Activated T-helper 17 cell treated with anti-CD3 and anti-CD28 coated beads, Interleukin-2, amount 50 U/mL, for 72 hours (primary cell): ENCODE measurements around the gene NINL. TPM values are rescaled to one million over a fixed set of nuclear protein-coding genes. Genes with fewer than 3 reads are reported as not detected.
"Not testable (repeated sequence)": the region's sequence is repeated elsewhere in the genome, so short reads cannot be mapped to it uniquely, and the experiment has no call there.

ENCODE experiments used
- ATAC-seq: fragments of 150-1000 bp; cut with Tn5 transposase; replicated peaks from 2 replicates; pipeline ENCODE4 v1.10.0; 2021; ENCODE audit warnings: mild to moderate bottlenecking, moderate library complexity
- H3K27ac Mint-ChIP-seq: one replicate; pipeline ENCODE4 v1.8.0; 2022; ENCODE audit warnings: mixed read lengths
- H3K27me3 Mint-ChIP-seq: one replicate; pipeline ENCODE4 v1.8.0; 2022; ENCODE audit warnings: mixed read lengths
- H3K36me3 Mint-ChIP-seq: one replicate; pipeline ENCODE4 v1.8.0; 2022; ENCODE audit warnings: low read depth, mild to moderate bottlenecking, mixed read lengths
- H3K4me1 Mint-ChIP-seq: one replicate; pipeline ENCODE4 v1.8.0; 2022; ENCODE audit warnings: mixed read lengths
- H3K4me3 Mint-ChIP-seq: one replicate; pipeline ENCODE4 v1.8.0; 2022; ENCODE audit warnings: mild to moderate bottlenecking, mixed read lengths
- H3K9me3 Mint-ChIP-seq: one replicate; pipeline ENCODE4 v1.8.0; 2022; ENCODE audit warnings: mixed read lengths
- total RNA-seq, 2 donors: library from RNA; stranded (reverse); gene quantifications; one replicate each; pipeline ENCODE4 v1.2.3, GENCODE V29; 2022

The NINL gene
- total RNA-seq, 2 donors from 2014 or later = 1.7 to 4.6 TPM

- H3K27me3 Mint-ChIP-seq = no peaks in the 10 kb centered on the region
- H3K36me3 Mint-ChIP-seq = no peaks in the 10 kb centered on the region
- ATAC-seq = no peak
- H3K4me3 Mint-ChIP-seq = no peak overlapping the region
- no peak overlapping the region for H3K27ac Mint-ChIP-seq
- no peaks in the 10 kb centered on the region for H3K9me3 Mint-ChIP-seq
- H3K4me1 Mint-ChIP-seq = no peaks in the 10 kb centered on the region
Measured at GRCh38 chr20:25579081-25579770, 6.1 kb downstream of the NINL start.

GRCh38 chr20:25576783-25577530 lies 8.4 kb downstream of the NINL start:
- Mint-ChIP-seq H3K36me3 (no peaks in the 10 kb centered on the region), H3K9me3 (no peaks in the 10 kb centered on the region), H3K27ac (no peak overlapping the region), H3K27me3 (no peaks in the 10 kb centered on the region), H3K4me1 (no peaks in the 10 kb centered on the region), H3K4me3 (no peak overlapping the region)
- ATAC-seq = no peak

- Mint-ChIP-seq H3K27me3 (no peaks in the 10 kb centered on the region), H3K4me1 (no peaks in the 10 kb centered on the region), H3K36me3 (no peaks in the 10 kb centered on the region), H3K27ac (no peak overlapping the region), H3K9me3 (no peaks in the 10 kb centered on the region), H3K4me3 (no peak overlapping the region)
- no peak for ATAC-seq
Measured at GRCh38 chr20:25574411-25574810, 10.9 kb downstream of the NINL start.

- no peaks in the 10 kb centered on the region for H3K9me3 Mint-ChIP-seq
- H3K27me3 Mint-ChIP-seq = no peaks in the 10 kb centered on the region
- H3K4me3 Mint-ChIP-seq = no peak overlapping the region
- no peak for ATAC-seq
- no peaks in the 10 kb centered on the region for H3K4me1 Mint-ChIP-seq
- no peak overlapping the region for H3K27ac Mint-ChIP-seq
- H3K36me3 Mint-ChIP-seq = no peaks in the 10 kb centered on the region
Measured at GRCh38 chr20:25573288-25574251, 11.8 kb downstream of the NINL start.

- H3K27ac Mint-ChIP-seq = no peak overlapping the region
Measured at GRCh38 chr20:25571817-25572216, 13.5 kb downstream of the NINL start.

GRCh38 chr20:25571240-25571639 lies 14.1 kb downstream of the NINL start:
- H3K27ac Mint-ChIP-seq = no peak overlapping the region
- no peaks in the 10 kb centered on the region for H3K9me3 Mint-ChIP-seq
- ATAC-seq = no peak
- no peaks in the 10 kb centered on the region for H3K36me3 Mint-ChIP-seq
- no peaks in the 10 kb centered on the region for H3K27me3 Mint-ChIP-seq
- no peak overlapping the region for H3K4me3 Mint-ChIP-seq
- peaks cover 5% of the 10 kb centered on the region for H3K4me1 Mint-ChIP-seq

More at GRCh38 chr20:25571817-25572216, 13.5 kb downstream of the NINL start:
- Mint-ChIP-seq H3K4me3 (no peak overlapping the region), H3K27me3 (no peaks in the 10 kb centered on the region), H3K9me3 (no peaks in the 10 kb centered on the region), H3K4me1 (peaks cover 5% of the 10 kb centered on the region), H3K36me3 (no peaks in the 10 kb centered on the region)
- no peak for ATAC-seq

GRCh38 chr20:25570148-25570530 lies 15.2 kb downstream of the NINL start:
- ATAC-seq = no peak
- Mint-ChIP-seq H3K4me3 (no peak overlapping the region), H3K36me3 (no peaks in the 10 kb centered on the region), H3K27me3 (no peaks in the 10 kb centered on the region), H3K4me1 (peaks cover 5% of the 10 kb centered on the region), H3K9me3 (no peaks in the 10 kb centered on the region), H3K27ac (no peak overlapping the region)

- peaks cover 14% of the 10 kb centered on the region for H3K4me1 Mint-ChIP-seq
- no peak overlapping the region for H3K27ac Mint-ChIP-seq
- H3K4me3 Mint-ChIP-seq = no peak overlapping the region
- no peaks in the 10 kb centered on the region for H3K9me3 Mint-ChIP-seq
- no peaks in the 10 kb centered on the region for H3K27me3 Mint-ChIP-seq
- ATAC-seq = peak; percentile 44
- H3K36me3 Mint-ChIP-seq = no peaks in the 10 kb centered on the region
Measured at GRCh38 chr20:25567286-25567685, 18.0 kb downstream of the NINL start.

GRCh38 chr20:25566821-25567220 lies 18.5 kb downstream of the NINL start:
- Mint-ChIP-seq H3K4me3 (no peak overlapping the region), H3K27ac (no peak overlapping the region), H3K27me3 (no peaks in the 10 kb centered on the region), H3K9me3 (no peaks in the 10 kb centered on the region), H3K36me3 (no peaks in the 10 kb centered on the region), H3K4me1 (peaks cover 14% of the 10 kb centered on the region)
- no peak for ATAC-seq

- no peak for ATAC-seq
- Mint-ChIP-seq H3K4me3 (no peak overlapping the region), H3K4me1 (peaks cover 14% of the 10 kb centered on the region), H3K36me3 (no peaks in the 10 kb centered on the region), H3K9me3 (no peaks in the 10 kb centered on the region), H3K27ac (peak overlapping the region; percentile 28), H3K27me3 (no peaks in the 10 kb centered on the region)
Measured at GRCh38 chr20:25565578-25566157, 19.7 kb downstream of the NINL start.

- no peak overlapping the region for H3K4me3 Mint-ChIP-seq
- H3K27me3 Mint-ChIP-seq = no peaks in the 10 kb centered on the region
- no peak overlapping the region for H3K27ac Mint-ChIP-seq
- no peak for ATAC-seq
- H3K36me3 Mint-ChIP-seq = no peaks in the 10 kb centered on the region
- no peaks in the 10 kb centered on the region for H3K9me3 Mint-ChIP-seq
- peaks cover 14% of the 10 kb centered on the region for H3K4me1 Mint-ChIP-seq
Measured at GRCh38 chr20:25563876-25564275, 21.5 kb downstream of the NINL start.

- ATAC-seq = no peak
- Mint-ChIP-seq H3K4me1 (peaks cover 14% of the 10 kb centered on the region), H3K27ac (no peak overlapping the region), H3K36me3 (no peaks in the 10 kb centered on the region), H3K4me3 (no peak overlapping the region), H3K9me3 (no peaks in the 10 kb centered on the region), H3K27me3 (no peaks in the 10 kb centered on the region)
Measured at GRCh38 chr20:25563362-25563761, 22.0 kb downstream of the NINL start.

GRCh38 chr20:25561771-25562170 lies 23.6 kb downstream of the NINL start:
- not testable (repeated sequence) for H3K9me3 Mint-ChIP-seq, H3K27me3 Mint-ChIP-seq, H3K4me3 Mint-ChIP-seq, H3K36me3 Mint-ChIP-seq, H3K4me1 Mint-ChIP-seq, H3K27ac Mint-ChIP-seq, ATAC-seq

- no peak overlapping the region for H3K4me3 Mint-ChIP-seq
- no peak for ATAC-seq
- no peaks in the 10 kb centered on the region for H3K36me3 Mint-ChIP-seq
- no peaks in the 10 kb centered on the region for H3K4me1 Mint-ChIP-seq
- H3K27ac Mint-ChIP-seq = no peak overlapping the region
- H3K9me3 Mint-ChIP-seq = no peaks in the 10 kb centered on the region
- no peaks in the 10 kb centered on the region for H3K27me3 Mint-ChIP-seq
Measured at GRCh38 chr20:25553819-25554296, 31.5 kb downstream of the NINL start.
